IMR-90 (cell line): ENCODE results near the gene SUPT16H. TPM values are rescaled to one million over a fixed set of nuclear protein-coding genes. Genes with fewer than 3 reads are reported as not detected.

ENCODE experiments used
- ATAC-seq: fragments of 200-7000 bp; cut with Tn5 transposase; 2 replicates; pipeline ENCODE4 v1.9.1; 2020; ENCODE audit warnings: low read depth, mild to moderate bottlenecking, moderate library complexity
- BruUV-seq: library from RNA; stranded (reverse); fragments of 400-500 nt; replicated peaks from 2 replicates; lab custom pipeline; 2021; lab: Mats Ljungman, UMichigan
- CTCF ChIA-PET: fragments of 300-600 bp; formaldehyde crosslinking; extraction: SDS; loops from one replicate; lab custom pipeline; 2021; ENCODE audit warnings: antibody characterized with exemption; lab: Yijun Ruan, JAX
- POLR2A ChIA-PET: fragments of 300-600 bp; sonication (Branson Sonifier 250); formaldehyde crosslinking; loops from one replicate; lab custom pipeline; 2022; ENCODE audit warnings: antibody characterized with exemption; ENCODE audit not compliant: unreplicated experiment; lab: Charles Lee
- DNase-seq: peaks from one replicate; pipeline ENCODE4 v3.0.0; 2013
- H2AFZ ChIP-seq: replicated peaks from 2 replicates; pipeline ENCODE3; 2013; ENCODE audit warnings: low read length, mild to moderate bottlenecking; ENCODE audit not compliant: poor library complexity
- H2AK5ac ChIP-seq: 2 replicates; pipeline ENCODE4 v1.6.1; 2013; ENCODE audit warnings: low read depth, low read length, inconsistent platforms
- H2AK9ac ChIP-seq: replicated peaks from 2 replicates; pipeline ENCODE3; 2013; ENCODE audit warnings: mild to moderate bottlenecking, low read depth, low read length, moderate library complexity; ENCODE audit not compliant: poor library complexity
- H2BK120ac ChIP-seq: 2 replicates; pipeline ENCODE4 v1.6.1; 2013; ENCODE audit warnings: low read depth, low read length, inconsistent platforms
- H2BK15ac ChIP-seq: 3 replicates; pipeline ENCODE4 v1.6.1; 2013; ENCODE audit warnings: low read depth, low read length, inconsistent platforms
- H2BK20ac ChIP-seq: 2 replicates; pipeline ENCODE4 v1.6.1; 2013; ENCODE audit warnings: low read depth, mild to moderate bottlenecking, inconsistent platforms, low read length, moderate library complexity
- H2BK5ac ChIP-seq: 2 replicates; pipeline ENCODE4 v1.6.1; 2013; ENCODE audit warnings: mild to moderate bottlenecking, low read depth, low read length, inconsistent platforms; ENCODE audit not compliant: poor library complexity, severe bottlenecking
- H3K14ac ChIP-seq: replicated peaks from 2 replicates; pipeline ENCODE4 v1.6.1; 2013; ENCODE audit warnings: low read depth, low read length, inconsistent platforms
- H3K18ac ChIP-seq: 2 replicates; pipeline ENCODE4 v1.6.1; 2013; ENCODE audit warnings: low read depth, low read length, control low read depth
- H3K23ac ChIP-seq: 2 replicates; pipeline ENCODE4 v1.6.1; 2013; ENCODE audit warnings: low read depth, low read length, inconsistent platforms
- H3K27ac ChIP-seq: 2 replicates; pipeline ENCODE4 v1.5.1; 2013; ENCODE audit warnings: mild to moderate bottlenecking, control low read depth, low read length; ENCODE audit not compliant: insufficient read depth
- H3K27me3 ChIP-seq: 2 replicates; pipeline ENCODE4 v1.6.1; 2013; ENCODE audit warnings: low read length; ENCODE audit not compliant: control insufficient read depth, insufficient read depth
- H3K36me3 ChIP-seq: 2 replicates; pipeline ENCODE4 v1.6.1; 2013; ENCODE audit warnings: low read length, mixed read lengths; ENCODE audit not compliant: control insufficient read depth, insufficient read depth
- H3K4ac ChIP-seq: 2 replicates; pipeline ENCODE4 v1.6.1; 2013; ENCODE audit warnings: low read depth, low read length, inconsistent platforms
- H3K4me1 ChIP-seq: 2 replicates; pipeline ENCODE4 v1.6.1; 2013; ENCODE audit warnings: low read length, mixed read lengths; ENCODE audit not compliant: control insufficient read depth, insufficient read depth
- H3K4me2 ChIP-seq: 2 replicates; pipeline ENCODE4 v1.6.1; 2013; ENCODE audit warnings: low read depth, mild to moderate bottlenecking, control low read depth, low read length, moderate library complexity
- H3K4me3 ChIP-seq: 2 replicates; pipeline ENCODE4 v1.5.1; 2013; ENCODE audit warnings: low read depth, mild to moderate bottlenecking, control low read depth, low read length, moderate library complexity; ENCODE audit not compliant: insufficient read depth
- H3K56ac ChIP-seq: 2 replicates; pipeline ENCODE4 v1.6.1; 2013; ENCODE audit warnings: low read length, inconsistent platforms; ENCODE audit not compliant: insufficient read depth; ENCODE audit errors: extremely low read depth
- H3K79me1 ChIP-seq, 2 experiments: 2 replicates each; pipeline ENCODE4 v1.6.1; 2013; ENCODE audit warnings: low read length in 2 of 2, inconsistent platforms in 1 of 2, low read depth in 1 of 2
- H3K9ac ChIP-seq: 2 replicates; pipeline ENCODE4 v1.6.1; 2013; ENCODE audit warnings: low read depth, low read length, control low read depth
- H3K9me1 ChIP-seq: 2 replicates; pipeline ENCODE4 v1.6.1; 2013; ENCODE audit warnings: low read length, inconsistent platforms; ENCODE audit not compliant: insufficient read depth
- H3K9me3 ChIP-seq: 2 replicates; pipeline ENCODE4 v1.6.1; 2013; ENCODE audit warnings: low read length; ENCODE audit not compliant: control insufficient read depth, insufficient read depth
- H4K20me1 ChIP-seq: 2 replicates; pipeline ENCODE4 v1.6.1; 2013; ENCODE audit warnings: low read length, inconsistent platforms; ENCODE audit not compliant: insufficient read depth
- H4K5ac ChIP-seq: 2 replicates; pipeline ENCODE4 v1.6.1; 2013; ENCODE audit warnings: mild to moderate bottlenecking, low read depth, low read length, control low read depth
- H4K8ac ChIP-seq, 2 experiments: 2 replicates each; pipeline ENCODE4 v1.6.1; 2013; ENCODE audit warnings: low read depth in 2 of 2, low read length in 2 of 2, control low read depth in 1 of 2, inconsistent platforms in 1 of 2
- H4K91ac ChIP-seq: 2 replicates; pipeline ENCODE4 v1.6.1; 2013; ENCODE audit warnings: low read depth, low read length, inconsistent platforms; ENCODE audit not compliant: insufficient read depth
- CHD1 ChIP-seq: IDR thresholded peaks from 2 replicates; pipeline ENCODE4 v1.6.1; 2012; ENCODE audit warnings: low read depth, low read length, improper control_type of control experiment
- FOS ChIP-seq: fragments of 150-350 bp; IDR thresholded peaks from 2 replicates; pipeline ENCODE4 v1.6.1; 2016; ENCODE audit warnings: low read depth, low read length
- MXI1 ChIP-seq: IDR thresholded peaks from 2 replicates; pipeline ENCODE4 v1.6.1; 2012; ENCODE audit warnings: low read depth, mild to moderate bottlenecking, low read length, moderate library complexity, borderline replicate concordance
- RCOR1 ChIP-seq: IDR thresholded peaks from 2 replicates; pipeline ENCODE4 v1.6.1; 2012; ENCODE audit warnings: mild to moderate bottlenecking, low read length, improper control_type of control experiment; ENCODE audit not compliant: insufficient replicate concordance
- WGBS, 2 experiments: methylation state at CpG; one replicate each; pipeline versions ENCODE4 v1.1.5 to v1.1.7; 2013; ENCODE audit warnings: missing lambda C conversion rate in 2 of 2; ENCODE audit not compliant: insufficient read length in 1 of 2; ENCODE audit errors: extremely low coverage in 2 of 2; 5-methylcytosine and 5-hydroxymethylcytosine counted together
- dilution Hi-C: fragments of 300-500 bp; cut with HindIII; formaldehyde crosslinking; loops from one replicate; pipeline ENCODE4 v1.14.3; 2018; ENCODE audit warnings: low sequenced_read_pairs; ENCODE audit not compliant: unreplicated experiment
- in situ Hi-C: fragments of 300-500 bp; cut with MboI; formaldehyde crosslinking; loops from 3 replicates; pipeline ENCODE4 v1.14.3; 2019; ENCODE audit warnings: low sequenced_read_pairs, inconsistent platforms, mixed read lengths
- intact Hi-C: fragments of 100-400 bp; cut with micrococcal nuclease; formaldehyde crosslinking; loops from 2 replicates; pipeline ENCODE4 v1.10.0; 2022
- polyA plus RNA-seq, 3 experiments: library from polyadenylated mRNA; depleted of rRNA; stranded (reverse); fragments of >200 nt; gene quantifications; 2 replicates each; pipeline ENCODE4 v1.2.3, GENCODE V29; 2012; ENCODE audit warnings: low replicate concordance in 1 of 3
- total RNA-seq: library from RNA; depleted of rRNA; stranded (reverse); fragments of >200 nt; gene quantifications from 2 replicates; pipeline ENCODE4 v1.2.3, GENCODE V29; 2012
- TF ChIP-seq, protein P1 (sequence below): fragments of 150-350 bp; IDR thresholded peaks from 2 replicates; pipeline ENCODE4 v1.6.1; 2016; ENCODE audit warnings: low read depth, mild to moderate bottlenecking, low read length, moderate library complexity, borderline replicate concordance

The SUPT16H gene
- total and polyA plus RNA-seq, 2 of the 4 experiments (the other 2 are of a cell fraction), result 50.6 to 103 TPM

DNA sequence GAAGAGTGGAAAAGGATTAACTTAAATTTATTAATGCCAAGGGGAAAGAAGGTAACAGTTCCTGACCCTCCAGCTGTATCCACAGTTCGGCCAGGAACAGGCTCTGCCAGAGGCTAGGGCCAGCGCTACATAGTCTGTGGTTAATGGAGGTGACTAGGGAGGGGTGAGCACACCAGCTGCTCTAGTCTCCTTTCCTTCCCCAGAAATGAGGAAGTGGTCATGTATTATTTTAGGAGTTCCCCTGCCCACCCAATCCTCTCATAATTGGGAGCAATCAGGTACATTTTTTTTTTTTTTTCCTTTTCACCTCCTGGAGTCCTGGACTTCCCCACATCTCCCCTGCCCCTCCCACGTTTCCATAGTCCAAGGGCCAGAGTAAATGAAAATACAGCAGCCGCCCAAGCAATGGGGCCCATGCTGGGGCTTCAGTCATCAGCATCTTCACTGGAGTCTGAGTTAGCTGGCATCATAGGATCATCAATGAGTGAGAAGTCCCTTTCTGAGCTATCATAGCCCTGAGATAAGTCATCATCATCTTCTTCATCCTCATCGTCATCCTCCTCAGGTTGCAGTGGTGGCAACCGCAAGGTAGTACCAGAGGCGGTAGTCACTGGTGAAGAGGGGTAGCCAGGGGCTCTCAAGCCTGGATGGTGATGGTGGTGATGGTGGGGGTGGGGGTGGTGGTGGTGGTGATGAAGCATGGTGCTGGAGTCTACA is 1.5 kb upstream of the SUPT16H start (continued):
- no peak for TF ChIP-seq CHD1

DNA sequence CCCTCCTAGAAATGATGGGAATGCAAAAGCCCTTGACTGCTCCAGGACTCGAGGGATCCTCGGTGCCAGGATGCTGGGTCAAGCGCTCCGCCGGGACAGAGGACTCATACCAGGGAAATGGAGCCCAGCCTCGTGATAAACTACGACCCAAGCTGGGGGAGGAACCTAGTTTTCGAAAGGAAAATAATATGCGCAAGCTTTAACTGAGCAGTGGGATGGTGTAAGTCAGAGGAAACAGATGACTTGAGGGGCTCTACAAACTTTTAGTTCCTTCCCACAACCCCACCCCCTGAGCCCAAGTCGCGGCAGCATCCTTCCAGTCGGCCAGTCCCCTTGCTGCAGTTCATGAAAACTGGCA is 654 bp upstream of the SUPT16H start:
- H3K23ac ChIP-seq, result no peak overlapping the region
- H2AK5ac ChIP-seq, result 0 out of 2 replicates have a peak overlapping the region, but pooled peaks have one; percentile 3
- peaks cover 4 to 27% of the 10 kb centered on the region in 2 experiments; a peak in 2 of 4 replicates for H3K79me1 ChIP-seq
- no peak overlapping the region for H2BK20ac ChIP-seq
- H4K20me1 ChIP-seq, result peaks cover 14% of the 10 kb centered on the region
- peak overlapping the region; percentile 9; the same call in 1 of the 2 replicates for H3K4ac ChIP-seq
- in situ Hi-C loops, result no loop called here
- no peaks in the 10 kb centered on the region for H3K27me3 ChIP-seq
- no peaks in the 10 kb centered on the region for H3K4me1 ChIP-seq
- H4K5ac ChIP-seq, result no peak overlapping the region
- peak overlapping the region; percentile 37; the same call in 1 of the 2 replicates for H3K56ac ChIP-seq
- peaks cover 19% of the 10 kb centered on the region for H3K36me3 ChIP-seq
- no peak for DNase-seq
- no peak for ATAC-seq
- H2BK5ac ChIP-seq, result no peak overlapping the region
- peak overlapping the region; percentile 60 to 68; a peak in 2 of 4 replicates for H4K8ac ChIP-seq
- no peak overlapping the region for H2BK15ac ChIP-seq
- CTCF ChIA-PET, result interaction anchor here (1.3 kb wide), 1 partner anchor 9 kb away, joined by 4 read pairs; no protein-coding TSS in a partner anchor
- H3K9me1 ChIP-seq, result no peaks in the 10 kb centered on the region
- peak overlapping the region; percentile 94 for H3K4me3 ChIP-seq
- TF ChIP-seq, protein P1, sequence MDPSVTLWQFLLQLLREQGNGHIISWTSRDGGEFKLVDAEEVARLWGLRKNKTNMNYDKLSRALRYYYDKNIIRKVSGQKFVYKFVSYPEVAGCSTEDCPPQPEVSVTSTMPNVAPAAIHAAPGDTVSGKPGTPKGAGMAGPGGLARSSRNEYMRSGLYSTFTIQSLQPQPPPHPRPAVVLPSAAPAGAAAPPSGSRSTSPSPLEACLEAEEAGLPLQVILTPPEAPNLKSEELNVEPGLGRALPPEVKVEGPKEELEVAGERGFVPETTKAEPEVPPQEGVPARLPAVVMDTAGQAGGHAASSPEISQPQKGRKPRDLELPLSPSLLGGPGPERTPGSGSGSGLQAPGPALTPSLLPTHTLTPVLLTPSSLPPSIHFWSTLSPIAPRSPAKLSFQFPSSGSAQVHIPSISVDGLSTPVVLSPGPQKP, result no peak
- TF ChIP-seq FOS, result no peak
- 0 out of 2 replicates have a peak, but pooled peaks have one; percentile 48 for TF ChIP-seq MXI1
- no peak for TF ChIP-seq RCOR1
- no peak overlapping the region; the same call in 1 of the 2 replicates for H4K91ac ChIP-seq
- POLR2A ChIA-PET, result no interaction called here
- H2BK120ac ChIP-seq, result no peak overlapping the region
- dilution Hi-C loops, result no loop called here
- H3K4me2 ChIP-seq, result peak overlapping the region; percentile 33
- no TSS peak for BruUV-seq
- intact Hi-C loops, result loop anchor here (1.0 to 5.0 kb wide), 3 partner anchors 117 to 152 kb away; partner anchors contain the start of genes HNRNPC and METTL3
- peak overlapping the region; percentile 7 for H2AK9ac ChIP-seq
- 0% methylated on average over 5 of the region's 12 CpGs; no CpG with 5 or more reads in 1 of the 2 experiments for WGBS, 2 experiments
- H3K9me3 ChIP-seq, result no peaks in the 10 kb centered on the region
- 0 out of 2 replicates have a peak overlapping the region, but pooled peaks have one; percentile 32 for H3K14ac ChIP-seq
- H3K27ac ChIP-seq, result peak overlapping the region; percentile 15
- H3K9ac ChIP-seq, result peak overlapping the region; percentile 3; the same call in 1 of the 2 replicates
- no peak overlapping the region for H3K18ac ChIP-seq
- peak overlapping the region; percentile 95 for H2AFZ ChIP-seq
